Stromal cell of bone marrow (primary cell): ENCODE measurements around the gene C2CD5.
"Not testable (repeated sequence)": the region's sequence is repeated elsewhere in the genome, so short reads cannot be mapped to it uniquely, and the experiment has no call there.

Experiments
- DNase-seq: peaks from one replicate; pipeline ENCODE4 v3.0.0-alpha.2; 2012; ENCODE audit warnings: low read depth

Gene C2CD5, protein sequence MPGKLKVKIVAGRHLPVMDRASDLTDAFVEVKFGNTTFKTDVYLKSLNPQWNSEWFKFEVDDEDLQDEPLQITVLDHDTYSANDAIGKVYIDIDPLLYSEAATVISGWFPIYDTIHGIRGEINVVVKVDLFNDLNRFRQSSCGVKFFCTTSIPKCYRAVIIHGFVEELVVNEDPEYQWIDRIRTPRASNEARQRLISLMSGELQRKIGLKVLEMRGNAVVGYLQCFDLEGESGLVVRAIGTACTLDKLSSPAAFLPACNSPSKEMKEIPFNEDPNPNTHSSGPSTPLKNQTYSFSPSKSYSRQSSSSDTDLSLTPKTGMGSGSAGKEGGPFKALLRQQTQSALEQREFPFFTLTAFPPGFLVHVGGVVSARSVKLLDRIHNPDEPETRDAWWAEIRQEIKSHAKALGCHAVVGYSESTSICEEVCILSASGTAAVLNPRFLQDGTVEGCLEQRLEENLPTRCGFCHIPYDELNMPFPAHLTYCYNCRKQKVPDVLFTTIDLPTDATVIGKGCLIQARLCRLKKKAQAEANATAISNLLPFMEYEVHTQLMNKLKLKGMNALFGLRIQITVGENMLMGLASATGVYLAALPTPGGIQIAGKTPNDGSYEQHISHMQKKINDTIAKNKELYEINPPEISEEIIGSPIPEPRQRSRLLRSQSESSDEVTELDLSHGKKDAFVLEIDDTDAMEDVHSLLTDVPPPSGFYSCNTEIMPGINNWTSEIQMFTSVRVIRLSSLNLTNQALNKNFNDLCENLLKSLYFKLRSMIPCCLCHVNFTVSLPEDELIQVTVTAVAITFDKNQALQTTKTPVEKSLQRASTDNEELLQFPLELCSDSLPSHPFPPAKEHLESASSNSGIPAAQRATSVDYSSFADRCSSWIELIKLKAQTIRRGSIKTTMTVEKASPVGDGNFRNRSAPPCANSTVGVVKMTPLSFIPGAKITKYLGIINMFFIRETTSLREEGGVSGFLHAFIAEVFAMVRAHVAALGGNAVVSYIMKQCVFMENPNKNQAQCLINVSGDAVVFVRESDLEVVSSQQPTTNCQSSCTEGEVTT

DNA sequence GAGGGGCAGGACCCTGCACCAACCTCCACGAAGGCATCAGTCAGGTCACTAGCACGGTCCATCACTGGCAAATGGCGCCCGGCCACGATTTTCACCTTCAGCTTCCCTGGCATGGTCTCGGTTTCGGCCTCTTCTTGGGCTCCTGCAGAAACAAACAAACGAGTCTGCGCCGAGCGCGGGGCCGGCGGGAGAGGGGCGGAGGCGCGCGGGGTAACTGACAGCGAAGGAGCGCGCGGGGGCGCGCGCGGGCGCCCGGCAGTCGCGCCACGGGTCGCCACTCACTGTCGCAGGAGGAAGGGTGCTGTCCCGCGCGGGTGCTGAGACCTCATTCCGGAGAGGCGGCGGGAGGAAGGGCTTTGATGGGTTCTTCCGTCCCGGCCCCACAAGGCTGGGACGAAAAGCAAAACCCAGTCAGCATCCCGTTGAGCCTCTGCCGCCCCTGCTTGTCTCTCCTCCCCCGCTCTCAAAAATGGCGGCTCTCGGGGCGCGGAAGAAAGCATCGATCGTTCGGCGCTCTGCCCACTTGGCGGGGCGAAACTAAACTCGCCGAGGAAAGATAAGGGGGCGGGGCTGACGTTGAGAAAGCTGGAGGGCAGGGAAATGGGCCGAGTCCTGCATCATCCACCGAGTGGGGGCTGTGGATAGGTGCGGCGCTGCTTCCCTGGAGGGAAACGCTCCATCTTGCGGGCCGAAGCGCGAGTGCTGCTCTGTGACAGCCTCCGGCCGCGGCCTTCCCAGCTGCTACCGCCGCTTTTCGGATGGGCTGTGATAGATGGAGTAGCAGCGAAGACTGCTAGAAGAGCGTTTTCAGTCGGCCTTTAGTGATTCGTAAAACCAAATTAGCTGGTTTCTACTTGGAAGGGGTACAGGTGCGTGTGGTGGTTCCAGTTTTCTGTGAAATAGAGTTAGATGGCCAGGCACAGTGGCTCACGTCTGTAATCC, at the start of gene C2CD5:
TSS of gene C2CD5 (minus strand) at position 505 of the 942 bp plus-strand sequence. CDS start at position 113, 392 bp downstream.
- DNase-seq: peak; percentile 97

DNA sequence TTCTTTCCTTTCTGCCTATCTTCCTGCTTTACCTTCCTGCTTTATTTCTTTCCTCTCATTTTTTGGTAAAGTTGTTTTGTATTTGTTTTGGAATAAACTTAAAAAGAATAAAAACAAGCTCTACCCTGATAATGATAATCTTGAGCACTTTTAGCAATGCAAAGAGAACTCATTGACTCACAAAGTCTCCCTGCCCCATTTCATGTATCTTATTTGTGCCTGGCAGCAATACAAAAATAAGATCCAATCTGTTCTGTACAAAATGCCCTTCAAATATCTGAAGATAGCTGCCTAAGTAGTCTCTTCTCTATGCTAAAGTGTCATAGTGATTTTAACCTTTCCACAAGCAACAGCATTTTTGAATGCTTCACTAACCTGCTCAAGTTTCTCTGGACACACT, 49.5 kb upstream of the C2CD5 start:
- DNase-seq: no peak

DNA sequence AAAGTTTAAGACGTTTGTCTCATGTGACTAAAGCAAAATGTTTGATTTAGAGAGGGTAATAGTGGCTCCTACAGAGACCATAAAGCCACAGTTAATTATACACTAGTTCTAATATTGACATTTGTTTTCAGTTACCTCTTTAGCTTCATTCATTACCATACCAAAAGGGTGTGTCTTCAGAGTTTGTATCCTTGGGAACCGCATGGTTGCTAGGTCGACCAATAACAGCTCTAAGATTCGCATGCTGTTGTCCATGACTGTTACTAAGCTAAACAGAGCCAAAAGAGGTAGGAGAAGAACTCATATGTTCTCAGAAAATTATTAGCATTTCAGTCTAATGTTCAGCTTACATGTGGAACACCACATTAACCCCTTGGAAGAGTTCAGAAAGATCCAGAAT, 44.5 kb upstream of the C2CD5 start:
- no peak for DNase-seq

DNA sequence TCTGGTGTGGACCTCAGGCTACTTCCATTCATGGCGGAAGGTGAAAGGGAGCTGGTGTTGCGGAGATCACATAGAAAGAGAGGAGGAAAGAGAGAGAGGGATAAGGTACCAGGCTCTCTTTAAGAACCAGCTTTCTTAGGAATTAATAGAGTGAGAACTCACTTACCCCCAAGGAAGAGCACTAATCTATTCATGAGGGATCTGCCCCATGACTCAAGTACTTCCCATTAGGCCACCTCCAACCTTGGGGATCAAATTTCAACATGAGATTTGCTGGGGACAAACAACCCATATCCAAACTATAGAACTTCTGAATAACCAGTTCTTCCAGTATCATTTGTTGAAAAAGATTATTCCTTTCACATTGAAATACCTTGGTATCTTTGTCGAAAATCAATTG, 34.0 kb upstream of the C2CD5 start:
- no peak for DNase-seq

DNA sequence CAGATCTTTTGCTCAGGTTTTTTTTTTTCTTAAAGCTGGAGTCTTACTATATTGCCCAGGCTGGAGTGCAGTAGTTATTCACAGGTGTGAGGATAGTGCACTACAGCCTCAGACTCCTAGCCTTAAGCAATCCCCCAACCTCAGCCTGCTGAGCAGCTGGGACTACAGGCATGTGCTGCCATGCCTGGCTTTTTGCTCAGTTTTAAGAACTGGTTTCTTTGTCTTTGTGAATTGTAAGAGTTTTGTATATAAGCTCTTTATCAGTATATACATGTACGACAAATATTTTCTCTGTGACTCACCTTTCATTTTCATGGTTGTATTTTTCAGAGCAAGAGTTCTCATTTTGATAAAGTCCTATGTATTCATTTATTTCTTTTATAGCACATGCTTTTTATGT, 33.3 kb upstream of the C2CD5 start:
- DNase-seq: no peak

DNA sequence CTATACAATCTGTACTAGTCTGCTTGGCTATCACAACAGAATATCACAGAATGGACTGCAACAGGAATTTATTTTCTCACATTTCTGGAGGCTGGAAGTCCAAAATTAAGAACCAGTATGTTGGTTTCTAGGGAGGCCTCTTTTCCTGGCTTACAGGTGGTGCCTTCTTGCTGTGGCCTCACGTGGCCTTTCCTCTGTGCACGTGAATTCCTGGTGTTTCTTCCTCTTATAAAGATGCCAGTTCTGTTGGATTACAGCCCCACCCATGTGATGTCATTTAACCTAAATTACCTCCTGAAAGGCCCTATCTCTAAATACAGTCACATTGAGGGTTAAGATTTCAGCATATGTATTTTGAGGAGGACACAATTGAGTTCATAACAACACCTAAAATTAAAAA, 32.1 kb upstream of the C2CD5 start:
- DNase-seq: no peak

DNA sequence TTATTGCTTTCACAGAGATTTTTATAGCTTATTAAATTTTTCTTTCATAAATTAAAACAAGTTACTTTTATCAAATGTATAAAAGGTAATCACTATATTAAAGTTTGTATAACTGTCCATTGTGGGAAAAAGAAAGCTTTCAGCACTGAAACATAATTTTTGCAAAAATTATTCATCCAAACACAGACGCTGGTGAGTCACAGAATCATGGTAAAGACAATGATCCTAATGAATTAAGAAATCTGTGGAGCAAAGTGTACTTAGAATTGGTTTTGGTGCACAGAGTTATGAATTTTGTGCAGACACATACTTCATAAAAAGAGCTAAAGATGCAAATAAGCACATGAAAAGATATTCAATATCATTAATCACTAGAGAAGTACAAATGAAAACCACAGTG, 31.7 kb upstream of the C2CD5 start:
- no peak for DNase-seq

DNA sequence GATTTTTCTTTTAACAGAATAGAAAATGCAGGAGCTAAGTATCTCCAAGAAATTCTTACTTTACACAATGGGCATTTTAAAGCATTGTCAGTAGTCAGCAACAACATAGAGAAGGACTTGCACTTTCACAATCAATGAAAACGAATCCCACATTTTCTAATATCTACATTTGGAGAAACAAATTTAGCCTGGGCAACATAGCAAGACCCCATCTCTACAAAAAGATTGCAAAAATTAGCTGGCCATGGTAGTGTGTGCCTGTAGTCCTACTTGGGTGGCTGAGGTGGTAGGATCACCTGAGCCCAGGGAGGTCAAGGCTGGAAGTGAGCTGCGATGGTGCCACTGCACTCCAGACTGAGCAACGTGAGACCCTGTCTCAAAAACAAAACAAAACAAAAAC, 30.6 kb upstream of the C2CD5 start:
- no peak for DNase-seq

DNA sequence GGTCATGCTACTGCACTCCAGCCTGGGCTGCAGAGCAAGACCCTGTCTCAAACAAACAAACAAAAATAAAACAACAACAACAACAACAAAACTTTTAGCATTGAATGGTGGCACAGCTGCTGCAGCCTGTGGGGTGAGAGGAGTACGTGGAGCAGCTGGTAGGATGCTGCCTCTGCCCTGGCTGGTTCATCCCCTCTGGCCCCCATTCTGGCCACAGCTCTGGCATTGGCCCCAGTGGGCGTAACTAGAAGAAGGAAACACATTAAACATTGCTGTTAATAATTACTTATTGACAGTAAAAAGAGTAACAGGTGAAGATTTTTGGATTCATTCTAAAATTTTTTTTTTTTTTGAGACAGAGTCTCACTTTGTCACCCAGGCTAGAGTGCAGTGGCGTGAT, 28.8 kb upstream of the C2CD5 start:
- no peak for DNase-seq

DNA sequence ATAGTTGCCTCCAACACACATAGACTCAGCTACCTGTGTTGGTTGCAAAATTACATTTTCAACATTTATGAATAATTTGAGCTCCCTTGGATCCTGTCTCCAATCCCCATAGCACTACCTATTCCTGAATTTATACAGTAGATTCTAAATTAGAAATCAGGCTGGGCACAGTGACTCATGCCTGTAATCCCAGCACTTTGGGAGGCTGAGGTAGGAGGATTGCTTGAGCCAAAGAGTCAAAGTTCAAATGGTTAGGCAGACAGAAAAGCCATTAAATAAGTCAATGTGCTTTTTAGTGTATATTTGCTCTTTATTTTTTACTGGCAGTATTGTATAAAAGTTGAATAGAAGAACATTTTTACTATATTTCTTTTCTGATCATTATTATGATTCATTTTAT, 24.9 kb upstream of the C2CD5 start:
- no peak for DNase-seq

DNA sequence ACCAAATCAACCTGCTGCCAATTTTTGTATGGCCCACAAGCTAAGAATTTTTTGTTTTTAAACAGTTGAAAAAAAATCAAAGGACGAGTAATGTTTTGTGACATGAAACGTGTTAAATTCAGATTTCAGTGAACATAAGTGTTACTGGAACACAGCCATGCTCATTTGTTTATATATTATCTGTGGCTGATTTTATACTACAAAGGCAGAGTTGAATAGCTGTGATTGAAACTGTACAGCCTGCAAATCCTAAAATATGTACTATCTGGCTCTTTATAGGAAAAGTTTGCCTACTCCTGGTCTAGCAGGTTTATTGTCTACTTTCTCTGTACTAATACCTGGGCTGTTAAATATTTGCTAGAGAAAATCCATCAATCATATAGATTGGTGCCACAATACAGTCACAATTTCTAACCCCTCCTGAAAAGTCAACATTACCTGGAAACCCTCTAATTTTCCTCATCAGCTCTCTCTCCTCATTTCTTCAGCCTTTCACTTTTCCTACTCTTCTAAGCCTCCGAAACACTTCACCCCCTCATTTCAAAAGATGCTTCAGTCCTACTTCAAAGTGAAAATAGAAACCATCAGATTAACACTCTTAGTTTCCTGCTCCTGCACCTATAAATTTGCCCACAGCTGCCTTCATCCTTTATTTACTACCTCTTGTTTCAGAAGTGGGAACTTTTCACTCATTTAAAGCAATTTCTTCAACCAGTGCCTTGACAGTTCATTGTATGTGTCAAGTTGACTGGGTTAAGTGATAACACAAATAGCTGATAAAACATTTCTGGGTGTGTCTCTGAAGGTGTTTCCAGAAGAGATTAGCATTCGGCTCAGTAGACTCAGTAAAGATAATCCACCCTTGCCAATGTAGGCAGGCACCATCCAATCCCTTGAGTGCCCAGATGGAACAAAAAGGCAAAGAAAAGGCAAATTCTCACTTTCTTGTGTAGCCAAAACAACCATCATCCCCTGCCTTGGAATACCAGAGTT, 18.0 kb upstream of the C2CD5 start:
- no peak for DNase-seq

DNA sequence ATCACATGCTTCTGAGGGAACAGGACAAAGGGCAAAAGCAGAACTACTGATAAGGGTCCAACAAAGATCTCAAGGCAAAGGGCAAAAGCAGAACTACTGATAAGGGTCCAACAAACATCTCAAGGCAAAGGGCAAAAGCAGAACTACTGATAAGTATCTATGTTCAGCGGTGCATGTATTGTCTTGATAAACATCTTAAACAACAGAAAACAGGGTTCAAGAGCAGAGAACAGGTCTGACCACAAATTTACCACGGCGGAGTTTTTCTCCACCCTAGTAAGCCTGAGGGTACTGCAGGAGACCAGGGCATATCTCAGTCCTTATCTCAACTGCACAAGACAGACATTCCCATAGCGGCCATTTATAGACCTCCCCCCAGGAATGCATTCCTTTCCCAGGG, 10.4 kb upstream of the C2CD5 start:
- DNase-seq: not testable (repeated sequence)

DNA sequence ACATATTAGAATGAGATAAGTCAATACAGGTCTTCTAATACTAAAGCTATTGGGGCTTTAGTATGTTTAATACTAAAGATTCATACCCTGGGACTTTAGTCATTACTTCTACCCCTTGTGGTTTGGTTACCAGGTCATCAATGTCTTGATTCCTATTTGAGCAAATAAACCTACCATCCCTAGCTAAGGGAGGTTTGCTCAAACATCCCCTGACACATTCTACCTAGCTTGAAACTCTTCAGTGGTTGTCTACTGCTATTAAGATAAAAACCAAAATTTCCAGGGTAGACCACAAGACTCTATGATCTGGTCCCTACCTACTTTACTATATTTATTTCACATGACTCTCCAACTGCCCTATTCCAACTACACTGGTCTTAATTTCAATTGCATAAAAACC, 7.3 kb upstream of the C2CD5 start:
- DNase-seq: no peak

DNA sequence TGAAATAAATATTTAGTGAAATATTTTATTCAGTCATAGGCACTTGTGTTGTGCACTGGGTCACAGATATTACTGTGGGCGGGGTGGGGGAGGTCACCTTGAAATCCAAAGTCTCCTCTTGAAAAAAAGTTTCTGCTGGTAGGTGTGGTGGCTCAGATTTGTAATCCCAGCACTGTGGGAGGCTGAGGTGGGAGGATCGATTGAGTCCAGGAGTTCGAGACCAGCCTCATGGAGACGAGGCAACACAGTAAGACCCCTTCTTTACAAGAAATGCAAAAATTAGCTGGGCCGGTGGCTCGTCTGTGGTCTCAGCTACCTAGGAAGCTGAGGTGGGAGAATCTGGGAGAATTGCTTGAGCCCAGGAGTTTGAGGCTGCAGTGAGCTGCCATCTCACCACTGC, 913 bp upstream of the C2CD5 start:
- DNase-seq: no peak

DNA sequence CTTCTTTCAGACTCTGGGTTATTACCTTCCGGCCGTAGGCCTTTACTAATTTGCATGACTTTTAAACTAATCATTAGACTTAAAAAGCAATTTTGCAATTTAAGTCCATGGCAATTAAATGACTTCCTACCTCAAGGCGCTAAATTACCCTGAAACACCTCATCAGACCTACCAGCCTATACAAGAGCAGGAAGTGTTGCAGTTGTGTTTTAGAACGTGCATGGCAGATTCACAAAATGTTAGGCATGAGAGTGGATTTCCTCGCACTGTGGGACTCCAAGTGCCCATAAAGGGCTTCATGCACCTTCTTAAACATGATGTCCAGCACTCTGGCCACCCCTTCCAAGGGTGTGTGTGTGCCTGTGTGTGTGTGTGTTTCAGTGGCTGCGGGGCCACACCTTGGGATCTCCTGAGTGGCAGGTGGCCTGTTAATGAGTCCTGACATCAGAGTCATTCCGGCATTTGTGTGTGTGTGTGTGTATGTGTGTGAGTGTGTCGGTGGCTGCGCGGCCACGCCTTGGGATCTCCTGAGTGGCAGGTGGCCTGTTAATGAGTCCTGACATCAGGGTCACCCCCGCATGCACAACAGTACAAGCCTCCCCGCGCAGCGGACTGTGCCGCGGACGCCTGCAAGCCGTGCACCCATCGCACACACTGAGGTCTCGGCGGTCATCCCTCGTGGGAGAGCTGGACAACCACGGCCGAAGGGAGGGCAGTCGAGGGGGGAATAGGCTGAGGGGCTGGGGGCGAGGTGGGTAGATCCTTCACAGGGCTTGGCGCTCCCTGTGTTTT, 900 bp downstream of the C2CD5 start:
- DNase-seq: no peak

DNA sequence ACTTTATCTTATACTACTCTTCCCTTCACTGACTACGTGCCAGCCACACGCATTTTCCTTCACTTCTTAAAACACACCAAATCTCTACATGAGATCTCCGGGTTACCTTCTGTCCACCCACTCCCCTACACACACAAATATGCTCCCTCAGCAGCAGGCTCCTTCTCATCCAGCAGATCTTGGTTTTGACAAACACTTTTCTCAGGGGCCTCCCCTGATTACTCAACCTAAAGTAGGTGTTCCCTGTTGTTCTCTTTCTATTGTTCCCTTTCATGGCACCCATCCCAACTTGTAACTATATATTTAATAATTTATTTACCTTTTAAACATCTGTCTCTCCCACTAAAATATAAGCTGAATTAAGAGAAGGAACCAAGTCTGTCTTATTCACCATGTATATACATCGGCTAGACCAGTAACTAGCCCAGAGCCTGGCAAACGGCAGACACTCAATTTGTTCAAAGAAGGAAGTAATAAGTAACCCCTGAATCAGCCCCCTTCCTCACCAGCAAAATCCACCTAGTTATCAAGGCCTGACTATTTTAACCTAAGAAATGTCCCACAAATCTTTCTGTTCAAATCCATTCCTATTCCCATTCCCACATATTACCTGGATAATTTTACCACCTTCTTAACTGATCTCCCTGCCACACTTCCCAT, 2.7 kb downstream of the C2CD5 start:
- DNase-seq: no peak

DNA sequence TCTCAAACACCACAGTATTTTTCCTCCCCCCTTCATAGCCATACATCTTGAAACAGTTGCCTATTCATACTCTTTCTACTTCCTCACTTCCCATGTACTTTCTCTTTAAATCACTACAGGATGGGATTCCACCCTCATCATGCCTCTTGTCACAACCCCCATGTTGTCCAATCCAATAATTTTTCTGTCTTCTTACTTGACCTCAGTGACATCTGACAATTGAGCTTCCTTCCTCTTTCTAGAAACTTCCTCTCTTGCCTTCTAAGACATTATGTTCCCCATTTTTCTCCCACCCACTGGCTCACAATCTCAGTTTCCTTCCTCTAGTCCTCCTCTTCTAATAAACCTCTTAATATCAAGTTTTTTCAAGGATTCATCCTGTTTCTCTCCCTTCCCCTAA, 5.3 kb downstream of the C2CD5 start:
- no peak for DNase-seq

DNA sequence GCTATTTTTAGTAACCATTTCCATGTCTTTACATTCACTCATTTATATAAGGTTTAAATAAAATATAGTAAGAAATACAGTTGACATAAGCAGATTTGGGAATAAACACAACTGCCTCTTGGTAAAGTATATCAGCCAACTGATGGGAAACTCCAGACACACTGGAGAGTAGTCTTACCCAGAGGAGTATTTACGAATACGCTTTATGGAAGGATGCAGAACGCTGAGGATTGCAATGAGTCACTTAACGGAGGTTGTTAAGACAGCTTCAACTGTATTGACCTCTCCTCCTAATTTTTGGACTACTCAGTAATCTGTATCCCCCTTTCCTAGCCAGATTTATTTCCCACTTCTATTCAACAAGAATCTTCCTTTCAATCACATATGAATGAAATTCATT, 6.0 kb downstream of the C2CD5 start:
- no peak for DNase-seq

DNA sequence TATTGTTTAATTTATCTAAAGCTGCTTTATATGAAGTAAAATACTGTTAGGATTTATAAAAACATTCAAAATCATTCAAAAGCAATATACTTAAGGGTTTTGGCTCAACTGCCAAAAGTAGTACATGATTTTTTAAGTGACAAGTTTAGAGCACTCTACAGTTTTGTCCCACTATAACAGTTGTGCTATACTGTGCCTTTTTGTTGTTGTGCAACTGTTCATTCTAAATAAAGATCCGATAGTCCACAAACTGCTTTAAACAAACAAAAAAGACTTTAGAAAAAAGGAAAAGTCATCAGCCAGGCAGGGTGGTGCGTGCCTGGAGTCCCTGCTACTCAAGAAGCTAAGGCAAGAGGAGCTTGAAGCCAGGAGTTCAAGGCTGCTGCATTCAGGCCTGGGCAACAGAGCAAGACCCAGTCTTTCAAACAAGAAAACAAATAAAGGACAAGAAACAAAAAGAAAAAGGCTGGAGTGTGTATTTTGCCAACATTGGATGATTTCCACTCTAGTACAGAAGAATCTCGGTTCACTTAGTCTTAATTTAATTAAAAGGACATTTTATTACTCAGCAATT, 7.3 kb downstream of the C2CD5 start:
- DNase-seq: no peak
